Body of pancreas (tissue), 4 donors: ENCODE measurements around the gene KCNN3. TPM values are rescaled to one million over a fixed set of nuclear protein-coding genes. Genes with fewer than 3 reads are reported as not detected.

ENCODE experiments used
- ATAC-seq: fragments of 150-250 bp; one replicate; pipeline ENCODE4 v1.9.1; 2016
- DNase-seq, 4 donors: peaks; one replicate each; pipeline ENCODE4 v3.0.0-alpha.2; 2019
- H3K27ac ChIP-seq, 4 donors: fragments of 200-600 bp; sonication (generic); 1 replicate in 3 of 4; 2 replicates in 1 of 4; pipeline versions ENCODE4 v1.5.1 to v1.6.1; 2016 to 2019; ENCODE audit warnings: mild to moderate bottlenecking in 1 of 4, mixed read lengths in 1 of 4, moderate library complexity in 1 of 4
- H3K27me3 ChIP-seq, 2 donors: fragments of 200-600 bp; sonication (generic); one replicate each; pipeline ENCODE4 v1.6.0; 2016; ENCODE audit warnings: mild to moderate bottlenecking in 1 of 2
- H3K36me3 ChIP-seq, 2 donors: fragments of 200-600 bp; sonication (generic); replicated peaks in 1 of 2; 2 replicates each; pipeline ENCODE4 v1.5.1; 2016; ENCODE audit warnings: low read depth in 2 of 2; ENCODE audit not compliant: insufficient read depth in 1 of 2
- H3K4me1 ChIP-seq: fragments of 200-600 bp; sonication (generic); one replicate; pipeline ENCODE4 v1.6.0; 2016
- H3K4me3 ChIP-seq, 2 donors: fragments of 200-600 bp; sonication (generic); 1 replicate in 1 of 2; 2 replicates in 1 of 2; pipeline ENCODE4 v1.5.1; 2016 to 2019
- H3K9me3 ChIP-seq, 3 donors: fragments of 200-600 bp; sonication (generic); 1 replicate in 2 of 3; 2 replicates in 1 of 3; pipeline ENCODE4 v1.5.1; 2016
- CTCF ChIP-seq, 7 experiments: fragments of 450-650 bp in 4 of 7; fragments of 200-600 bp in 3 of 7; sonication (generic) in 3 of 7; IDR thresholded peaks; one replicate each; pipeline ENCODE4 v1.5.1; 2016 to 2019; ENCODE audit warnings: antibody characterized with exemption in 7 of 7
- POLR2A ChIP-seq, 3 donors: fragments of 450-650 bp; IDR thresholded peaks; one replicate each; pipeline ENCODE4 v1.6.1; 2016; ENCODE audit warnings: antibody characterized with exemption in 3 of 3, mild to moderate bottlenecking in 2 of 3
- WGBS, 2 donors: methylation state at CpG; one replicate each; pipeline ENCODE4 v1.1.5; 2017; 5-methylcytosine and 5-hydroxymethylcytosine counted together
- intact Hi-C: fragments of 100-400 bp; cut with DNase I; formaldehyde crosslinking; loops from one replicate; pipeline ENCODE4 v1.15.1; 2023
- total RNA-seq, 2 donors: library from RNA; depleted of rRNA; stranded (reverse); fragments of >200 nt; gene quantifications; one replicate each; pipeline ENCODE4 v1.1.0, GENCODE V29; 2016

The KCNN3 gene
- total RNA-seq, 2 donors from 2014 or later = 0.33 to 1.6 TPM

- ATAC-seq = no peak
- 50 to 60% methylated on average over 14 to 25 of the region's 25 CpGs for WGBS, 2 donors
Observed at GRCh38 chr1:154867064-154867825, 2.8 kb downstream of the KCNN3 start.

GRCh38 chr1:154866257-154867063, 3.6 kb downstream of the KCNN3 start:
- H3K9me3 ChIP-seq = no peaks in the 10 kb centered on the region
- TF ChIP-seq POLR2A (IDR thresholded peaks at IDR 0.05) (no peak), CTCF (IDR thresholded peaks at IDR 0.05) (no peak)
- H3K27ac ChIP-seq = no peak overlapping the region
- ATAC-seq (no peak), DNase-seq (no peak)
- intact Hi-C loops = no loop called here
- peaks cover 0 to 11% of the 10 kb centered on the region in 2 donors for H3K27me3 ChIP-seq
- no peaks in the 10 kb centered on the region for H3K36me3 ChIP-seq
- 84 to 90% methylated on average over 8 to 14 of the region's 14 CpGs for WGBS, 2 donors
- no peak overlapping the region for H3K4me3 ChIP-seq
- peaks cover 27% of the 10 kb centered on the region for H3K4me1 ChIP-seq

More at GRCh38 chr1:154867064-154867825, 2.8 kb downstream of the KCNN3 start:
- H3K4me3 ChIP-seq = no peak overlapping the region
- no peak overlapping the region for H3K27ac ChIP-seq
- TF ChIP-seq POLR2A (IDR thresholded peaks at IDR 0.05) (no peak), CTCF (IDR thresholded peaks at IDR 0.05) (peak in 1 of 7 experiments; percentile 2)
- intact Hi-C loops = no loop called here
- H3K36me3 ChIP-seq = no peaks in the 10 kb centered on the region
- H3K27me3 ChIP-seq = peaks cover 0 to 11% of the 10 kb centered on the region in 2 donors
- H3K4me1 ChIP-seq = peaks cover 27% of the 10 kb centered on the region
- H3K9me3 ChIP-seq = no peaks in the 10 kb centered on the region
- peak in 2 of 4 donors; percentile 23 to 61 for DNase-seq

GRCh38 chr1:154865442-154866256, 4.4 kb downstream of the KCNN3 start:
- H3K9me3 ChIP-seq = no peaks in the 10 kb centered on the region
- intact Hi-C loops = no loop called here
- no peak overlapping the region for H3K4me3 ChIP-seq
- DNase-seq (peak in 3 of 4 donors; percentile 20 to 64 (median 42)), ATAC-seq (no peak)
- WGBS, 2 donors = 43 to 54% methylated on average over 4 to 5 of the region's 5 CpGs
- H3K27me3 ChIP-seq = peaks cover 0 to 11% of the 10 kb centered on the region in 2 donors
- TF ChIP-seq CTCF (IDR thresholded peaks at IDR 0.05) = no peak
- TF ChIP-seq POLR2A (IDR thresholded peaks at IDR 0.05) = no peak
- no peaks in the 10 kb centered on the region for H3K36me3 ChIP-seq
- peak overlapping the region in 1 of 4 donors; percentile 19 for H3K27ac ChIP-seq
- H3K4me1 ChIP-seq = peaks cover 26% of the 10 kb centered on the region

- intact Hi-C loops = no loop called here
Observed at GRCh38 chr1:154864189-154864975, 5.7 kb downstream of the KCNN3 start.

More at GRCh38 chr1:154864189-154864975, 5.7 kb downstream of the KCNN3 start:
- peaks cover 0 to 5% of the 10 kb centered on the region in 2 donors for H3K27me3 ChIP-seq
- no peak for TF ChIP-seq POLR2A (IDR thresholded peaks at IDR 0.05)
- no peak for TF ChIP-seq CTCF (IDR thresholded peaks at IDR 0.05)
- H3K27ac ChIP-seq = no peak overlapping the region
- no peak overlapping the region for H3K4me3 ChIP-seq
- WGBS, 2 donors = 83 to 86% methylated on average over 8 of the region's 8 CpGs
- H3K36me3 ChIP-seq = no peaks in the 10 kb centered on the region
- H3K4me1 ChIP-seq = peaks cover 14% of the 10 kb centered on the region
- ATAC-seq = no peak
- DNase-seq = no peak
- no peaks in the 10 kb centered on the region for H3K9me3 ChIP-seq
